ENCODE measurements around the gene WBP2. TPM values are rescaled to one million over a fixed set of nuclear protein-coding genes. Genes with fewer than 3 reads are reported as not detected.

Gene WBP2
- total and polyA plus RNA-seq, 2 of the 13 experiments (the other 11 are each of a cell fraction or from before 2014, with no cell fraction given) = 29.2 to 29.5 TPM

GRCh38 chr17:75892556-75893224 lies 37.6 kb upstream of the WBP2 start (continued):
- TF ChIP-seq CEBPB (IDR thresholded peaks at IDR 0.05; ENCODE audit: borderline replicate concordance, low read depth, low read length) (no peak), ISL2 (CRISPR knock-in tag; IDR thresholded peaks at IDR 0.05) (0 out of 2 replicates have a peak, but pooled peaks have one; percentile 34), POLR2A (IDR thresholded peaks at IDR 0.05; ENCODE audit: insufficient read depth in 1 of 2, low read depth in 2 of 2, low read length in 2 of 2) (peak in 1 of 2 experiments; percentile 75; a peak in 2 of 4 replicates), TAF1 (CRISPR knock-in tag; IDR thresholded peaks at IDR 0.05) (peak; percentile 70), ZNF431 (CRISPR knock-in tag; IDR thresholded peaks at IDR 0.05; ENCODE audit: borderline replicate concordance, low read depth) (no peak), ZMAT5 (CRISPR knock-in tag; IDR thresholded peaks at IDR 0.05; ENCODE audit: borderline replicate concordance, low read depth) (no peak), ZNF557 (CRISPR knock-in tag; IDR thresholded peaks at IDR 0.05) (no peak), MATR3 (CRISPR knock-in tag; IDR thresholded peaks at IDR 0.05) (peak; percentile 44; the same call in 1 of the 2 replicates), GRHL1 (CRISPR knock-in tag; conservative IDR thresholded peaks at IDR 0.05) (no peak), ZNF543 (CRISPR knock-in tag; IDR thresholded peaks at IDR 0.05) (0 out of 2 replicates have a peak, but pooled peaks have one; percentile 40), SRF (IDR thresholded peaks at IDR 0.05; ENCODE audit: low read depth, low read length) (no peak), SP5 (CRISPR knock-in tag; IDR thresholded peaks at IDR 0.05; ENCODE audit: borderline replicate concordance, low read depth) (0 out of 2 replicates have a peak, but pooled peaks have one; percentile 15), ZNF512B (CRISPR knock-in tag; IDR thresholded peaks at IDR 0.05; ENCODE audit: borderline replicate concordance) (0 out of 2 replicates have a peak, but pooled peaks have one; percentile 67), PRDM4 (CRISPR knock-in tag; IDR thresholded peaks at IDR 0.05; ENCODE audit: borderline replicate concordance) (no peak), ZFP36L2 (CRISPR knock-in tag; IDR thresholded peaks at IDR 0.05) (no peak), ZGPAT (CRISPR knock-in tag; IDR thresholded peaks at IDR 0.05) (no peak; the same call in 1 of the 2 replicates), ZSCAN12 (CRISPR knock-in tag; IDR thresholded peaks at IDR 0.05) (no peak), AKAP8 (CRISPR knock-in tag; IDR thresholded peaks at IDR 0.05) (peak; percentile 98), ZNF136 (CRISPR knock-in tag; IDR thresholded peaks at IDR 0.05; ENCODE audit: low read depth) (peak; percentile 38; the same call in 1 of the 2 replicates), SUZ12 (IDR thresholded peaks at IDR 0.05; ENCODE audit: low read depth, low read length) (no peak)

All from HepG2 (cell line).